NCI-H82 (cell line): ENCODE measurements around the gene PAK5.
"Not testable (repeated sequence)": the region's sequence is repeated elsewhere in the genome, so short reads cannot be mapped to it uniquely, and the experiment has no call there.

Experiments
- DNase-seq: peaks from one replicate; lab custom pipeline; 2025; lab: John Stamatoyannopoulos, UW

The PAK5 gene

DNA sequence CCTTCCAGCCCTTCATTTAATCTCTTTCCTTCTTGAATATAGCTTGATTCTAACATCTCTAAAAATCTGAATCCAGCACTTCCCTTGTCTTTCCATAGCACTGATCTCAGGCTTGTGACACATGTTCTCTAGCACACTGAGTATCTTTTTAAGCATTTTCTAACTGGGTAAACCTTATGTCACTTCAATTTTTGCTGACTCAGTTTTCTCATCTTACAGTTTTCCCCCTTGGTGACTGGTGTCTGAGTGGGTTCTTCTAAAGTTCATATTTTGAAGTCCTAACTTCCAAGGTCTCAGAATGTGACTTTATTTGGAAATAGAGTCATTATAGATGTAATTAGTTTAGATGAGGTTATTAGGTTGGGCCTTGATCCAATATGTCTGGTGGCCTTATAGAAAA is 153.9 kb downstream of the PAK5 start:
- DNase-seq, result no peak

DNA sequence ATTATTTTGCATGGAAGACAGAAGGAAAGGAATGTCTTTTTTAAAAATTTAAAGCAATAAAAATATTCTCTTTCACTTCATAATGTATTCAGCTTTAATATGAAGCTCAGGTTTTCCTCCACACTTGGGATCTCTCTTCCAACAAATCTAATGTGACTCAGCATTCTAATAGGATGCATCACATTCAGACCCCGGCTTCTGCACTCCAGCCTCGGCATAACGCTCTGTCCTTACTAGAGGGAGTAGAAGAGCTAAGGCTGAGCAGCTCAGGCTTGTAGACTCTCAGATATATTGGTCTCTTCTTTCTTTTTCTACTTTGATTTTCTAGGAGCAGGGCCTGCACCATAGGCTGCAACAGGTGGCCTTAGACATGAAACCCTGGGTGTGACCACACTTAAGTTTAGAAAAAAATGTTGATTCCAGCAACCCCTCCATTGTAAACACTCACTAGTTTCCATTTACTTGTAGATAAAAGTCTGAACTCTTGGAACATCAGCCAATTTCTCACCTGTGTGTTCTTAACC is 161.7 kb downstream of the PAK5 start:
- DNase-seq, result no peak

DNA sequence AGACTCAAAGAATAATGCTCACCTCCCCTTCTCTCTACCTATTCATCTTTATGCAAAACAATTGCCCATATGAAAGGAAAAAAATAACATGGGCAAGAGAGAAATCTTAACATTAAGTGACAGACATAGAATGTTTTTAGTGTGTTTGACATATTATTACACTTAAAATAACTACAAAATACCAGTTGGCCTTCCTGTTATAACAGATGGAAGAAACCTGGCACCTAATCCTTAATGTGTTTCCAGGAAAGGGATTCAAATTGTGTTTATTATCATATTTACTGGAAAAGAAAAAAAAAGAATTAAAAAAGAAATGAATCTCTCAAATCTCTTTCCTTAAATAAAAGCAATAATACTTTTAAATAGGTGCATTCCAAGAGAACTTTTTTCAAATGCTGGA is 165.9 kb downstream of the PAK5 start:
- no peak for DNase-seq

DNA sequence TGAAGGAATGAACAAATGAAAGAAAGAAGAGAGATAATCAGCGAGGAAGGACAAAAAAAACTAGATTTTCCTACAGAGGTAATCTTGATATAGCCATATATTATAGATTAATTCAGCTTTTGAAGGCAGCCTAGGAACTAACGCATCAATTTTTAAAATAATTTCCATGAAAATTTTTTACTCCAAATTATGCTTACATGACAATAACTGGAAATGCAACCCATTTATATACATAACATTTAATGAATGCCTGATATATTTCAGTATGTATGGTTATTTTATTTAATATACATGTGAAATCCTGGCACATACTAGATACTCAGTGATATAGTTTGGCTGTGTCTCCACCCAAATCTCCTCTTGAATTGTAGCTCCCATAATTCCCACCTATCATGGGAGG is 166.8 kb downstream of the PAK5 start:
- no peak for DNase-seq

DNA sequence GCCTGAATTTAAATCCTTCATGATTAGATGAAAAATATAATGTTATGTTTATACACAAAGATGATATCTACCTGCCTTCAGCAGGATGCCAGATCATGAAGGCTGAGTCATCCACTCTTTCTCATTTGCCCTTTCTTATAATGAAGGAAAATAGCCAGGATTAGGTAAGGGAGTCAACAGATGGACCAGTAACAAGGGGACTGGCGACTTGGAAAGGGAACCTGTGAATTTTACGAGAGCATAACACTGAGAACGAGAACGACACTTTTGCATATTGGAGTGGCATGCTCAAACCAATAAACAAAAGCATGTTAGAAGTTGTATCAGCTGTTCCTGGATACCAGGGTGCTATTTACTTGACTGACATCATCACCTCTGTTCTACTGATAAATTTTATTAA is 170.5 kb downstream of the PAK5 start:
- DNase-seq, result no peak

DNA sequence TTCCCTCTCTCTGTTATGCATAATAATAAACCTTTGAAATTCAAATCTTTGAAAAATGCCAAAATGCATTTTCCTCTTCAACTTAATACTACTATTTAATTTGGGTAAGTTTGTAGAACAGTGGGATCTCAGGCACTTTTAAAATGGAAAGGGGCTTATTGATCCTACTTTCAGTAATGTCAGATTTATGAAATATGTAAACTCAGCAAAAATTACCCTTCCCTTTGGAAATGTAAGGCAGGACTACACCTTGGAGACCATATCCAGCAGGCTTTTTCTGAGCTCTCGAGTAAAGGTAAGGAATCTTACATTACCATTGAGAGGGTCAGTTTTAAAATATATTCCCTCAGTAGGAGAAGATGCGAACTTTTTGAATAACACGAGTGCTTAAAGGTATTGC is 175.5 kb downstream of the PAK5 start:
- DNase-seq, result no peak

DNA sequence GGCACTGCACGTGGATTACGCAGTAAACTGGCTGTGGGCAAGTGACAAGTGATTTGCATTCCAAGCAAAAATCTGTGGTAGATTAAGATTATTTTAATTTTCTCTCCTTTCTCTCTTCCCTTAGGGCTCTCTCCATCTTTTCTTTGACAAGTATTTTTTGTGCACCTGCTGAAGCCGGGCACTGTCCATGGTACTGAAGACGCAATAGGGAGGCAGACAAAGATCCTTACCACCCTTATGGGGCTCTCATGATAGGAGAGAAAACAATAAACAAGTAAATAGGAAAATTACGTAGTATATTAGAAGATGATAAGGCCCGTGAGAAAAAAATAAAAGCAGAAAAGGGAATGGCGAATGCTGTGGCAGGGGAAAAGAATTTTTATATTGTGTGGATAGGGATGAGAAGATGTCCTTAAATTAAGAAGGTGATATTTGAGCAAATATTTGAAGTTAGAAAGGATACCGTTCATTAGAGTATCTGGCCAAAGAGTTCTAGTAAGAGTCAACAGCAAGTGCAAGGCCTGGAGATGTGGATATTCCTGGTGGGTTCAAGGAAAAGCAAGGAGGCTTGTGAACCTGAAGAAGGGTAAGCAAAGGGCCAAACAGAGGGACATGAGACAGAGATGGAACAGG is 178.5 kb downstream of the PAK5 start:
- DNase-seq, result no peak

DNA sequence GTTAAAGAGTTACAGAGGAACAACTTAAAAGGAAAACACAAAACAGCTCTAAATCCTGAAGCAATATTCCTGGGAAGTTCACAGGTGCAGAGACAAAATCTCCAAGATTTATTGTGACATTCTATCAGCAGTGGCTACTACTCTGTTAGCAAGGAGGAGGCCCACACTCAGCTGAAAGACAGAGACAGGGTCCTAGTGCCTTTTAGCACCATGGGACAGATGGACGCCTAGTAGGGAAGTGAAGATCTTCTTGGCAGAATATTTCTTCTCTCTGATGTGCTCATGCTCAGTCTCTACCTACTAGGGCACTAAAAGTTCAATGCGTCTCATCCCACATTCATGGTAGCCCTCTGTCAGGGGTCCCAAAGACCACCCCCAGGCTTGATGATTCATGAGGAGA is 191.1 kb downstream of the PAK5 start:
- no peak for DNase-seq

DNA sequence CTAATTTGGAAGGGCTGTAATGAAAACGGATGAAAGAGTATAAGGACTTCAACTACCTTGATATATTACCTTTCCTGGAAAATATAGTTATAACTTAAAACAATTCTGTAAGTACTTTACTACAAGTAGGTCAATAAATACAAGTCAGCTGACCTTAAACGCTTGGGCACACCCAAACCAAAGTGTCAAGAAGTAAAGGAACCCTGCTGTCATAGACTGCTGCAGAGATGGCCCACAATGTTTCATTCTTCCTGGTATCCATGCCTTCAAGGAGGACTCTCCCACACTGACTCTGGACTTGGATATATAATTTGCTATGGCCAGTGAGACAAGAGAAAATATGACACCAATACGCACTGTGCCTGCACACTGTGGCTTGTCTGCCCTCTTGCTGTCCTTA is 192.5 kb downstream of the PAK5 start:
- DNase-seq, result no peak

DNA sequence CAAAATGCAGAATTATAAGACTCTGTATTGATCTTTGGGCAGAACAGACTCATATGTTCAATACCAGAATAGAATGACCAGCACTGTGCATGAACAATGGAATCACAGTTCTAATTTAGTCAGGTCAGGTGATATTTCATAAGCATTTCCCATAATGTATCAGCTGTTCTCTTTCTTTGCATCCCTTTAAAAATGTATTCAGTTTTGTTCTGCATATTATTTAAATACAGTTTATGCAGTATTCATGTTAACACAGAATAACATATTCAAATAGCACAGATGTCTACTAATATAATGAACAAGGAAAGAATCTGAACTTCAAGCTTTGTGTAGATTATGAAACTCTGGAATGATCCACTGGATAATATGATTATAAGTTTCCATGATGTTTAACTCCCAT is 196.0 kb downstream of the PAK5 start:
- no peak for DNase-seq

DNA sequence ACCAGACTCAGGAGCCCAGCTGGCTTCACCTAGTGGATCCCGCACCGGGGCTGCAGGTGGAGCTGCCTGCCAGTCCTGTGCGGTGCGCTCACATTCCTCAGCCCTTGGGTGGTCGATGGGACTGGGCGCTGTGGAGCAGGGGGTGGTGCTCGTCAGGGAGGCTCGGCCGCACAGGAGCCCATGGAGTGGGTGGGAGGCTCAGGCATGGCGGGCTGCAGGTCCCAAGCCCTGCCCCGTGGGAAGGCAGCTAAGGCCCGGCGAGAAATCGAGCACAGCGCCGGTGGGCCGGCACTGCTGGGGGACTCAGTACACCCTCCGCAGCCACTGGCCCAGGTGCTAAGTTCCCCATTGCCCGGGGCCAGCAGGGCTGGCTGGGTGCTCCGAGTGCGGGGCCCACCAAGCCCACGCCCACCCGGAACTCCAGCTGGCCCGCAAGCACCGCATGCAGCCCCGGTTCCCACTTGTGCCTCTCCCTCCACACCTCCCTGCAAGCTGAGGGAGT is 197.3 kb downstream of the PAK5 start:
- not testable (repeated sequence) for DNase-seq

DNA sequence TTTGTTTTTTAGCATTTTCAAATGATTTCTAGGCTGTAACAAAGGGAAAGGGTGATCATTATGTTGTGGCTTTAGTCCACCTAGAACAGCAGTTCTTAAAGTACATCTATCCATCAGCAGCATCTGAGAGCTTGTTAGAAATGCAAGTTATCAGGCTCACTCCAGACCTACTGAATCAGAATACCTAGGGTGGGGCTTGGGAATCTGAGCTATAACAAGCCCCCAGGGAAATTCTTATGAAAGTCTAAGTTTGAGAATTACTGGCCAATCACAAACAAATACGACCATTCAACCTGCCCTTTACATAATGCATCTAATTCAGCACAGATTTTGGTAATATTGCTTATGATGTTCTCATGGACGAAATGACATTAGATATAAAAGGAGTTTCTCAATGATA is 201.0 kb downstream of the PAK5 start:
- DNase-seq, result no peak

DNA sequence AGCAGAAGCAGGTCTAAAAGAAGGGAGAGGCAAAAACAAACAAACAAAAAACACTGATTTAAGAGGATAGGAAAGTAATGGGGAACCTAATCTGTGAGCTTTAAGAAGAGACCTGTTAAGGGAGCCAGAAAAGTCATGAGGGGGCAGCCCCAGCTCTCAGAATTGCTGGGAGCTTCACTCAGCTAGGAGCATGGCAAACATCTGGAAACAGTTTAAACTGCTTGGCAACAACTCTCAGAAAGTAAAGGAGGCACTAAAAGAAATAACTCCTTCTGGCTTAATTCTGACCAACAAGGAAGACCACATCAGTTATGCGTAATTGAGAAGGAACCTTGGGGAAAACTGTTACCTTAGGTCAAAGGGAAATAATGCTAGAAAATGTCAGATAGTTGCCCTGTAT is 203.1 kb downstream of the PAK5 start:
- no peak for DNase-seq

DNA sequence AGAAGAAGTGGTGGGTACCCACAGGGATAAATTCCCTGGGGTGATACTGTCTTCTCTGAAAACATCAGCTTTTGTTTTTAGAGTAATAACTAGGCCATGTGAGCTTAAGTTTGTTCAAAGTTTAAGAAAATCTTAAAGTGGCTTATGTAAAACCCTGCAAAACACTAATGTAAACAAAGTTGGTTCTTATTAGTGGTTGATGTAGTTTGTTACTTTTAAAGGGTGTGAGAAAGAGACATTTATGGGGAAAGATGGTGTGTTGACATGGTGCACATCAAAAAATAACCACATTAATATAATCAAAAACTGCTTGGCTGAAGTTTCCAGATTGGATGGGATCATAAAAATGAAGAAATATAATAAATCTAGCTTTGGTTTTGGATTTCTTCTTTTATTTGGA is 204.5 kb downstream of the PAK5 start:
- no peak for DNase-seq

DNA sequence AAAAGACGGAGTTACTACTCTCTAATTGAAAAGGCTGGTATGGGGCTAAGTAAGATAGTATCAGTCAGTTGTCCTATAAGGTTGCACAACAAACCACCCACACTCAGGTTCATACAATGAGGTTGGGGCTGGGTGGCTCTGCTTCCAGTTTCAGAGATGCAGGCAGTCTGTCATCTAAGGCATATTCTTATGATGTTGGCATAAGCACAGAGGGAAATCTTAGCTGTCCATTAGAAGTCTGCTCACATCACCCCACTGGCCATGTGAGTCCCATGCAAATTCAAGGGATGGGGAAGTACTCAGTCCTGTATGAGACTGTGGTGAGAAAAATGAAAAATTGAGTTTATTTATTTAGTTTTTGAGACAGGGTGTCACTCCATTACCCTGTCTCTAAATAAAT is 205.9 kb downstream of the PAK5 start:
- DNase-seq, result no peak

DNA sequence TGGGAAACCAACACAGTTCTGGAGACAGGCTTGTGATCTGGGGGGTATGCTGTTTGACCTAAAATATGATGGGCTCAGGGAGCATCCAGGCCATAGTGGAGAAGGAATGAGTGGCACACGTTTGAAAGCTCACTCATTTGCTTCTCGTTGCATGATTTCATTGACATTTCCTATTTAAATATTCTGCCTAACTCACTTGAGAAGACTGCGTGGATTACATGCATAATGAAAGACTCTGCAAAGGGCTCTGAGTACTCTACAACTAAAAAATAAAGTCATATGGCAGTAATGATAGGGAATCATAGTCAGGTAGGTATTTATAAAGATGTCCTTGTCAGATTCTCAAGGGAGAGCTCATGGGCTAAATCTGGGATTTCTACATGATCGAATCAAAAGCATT is 206.6 kb downstream of the PAK5 start:
- no peak for DNase-seq

DNA sequence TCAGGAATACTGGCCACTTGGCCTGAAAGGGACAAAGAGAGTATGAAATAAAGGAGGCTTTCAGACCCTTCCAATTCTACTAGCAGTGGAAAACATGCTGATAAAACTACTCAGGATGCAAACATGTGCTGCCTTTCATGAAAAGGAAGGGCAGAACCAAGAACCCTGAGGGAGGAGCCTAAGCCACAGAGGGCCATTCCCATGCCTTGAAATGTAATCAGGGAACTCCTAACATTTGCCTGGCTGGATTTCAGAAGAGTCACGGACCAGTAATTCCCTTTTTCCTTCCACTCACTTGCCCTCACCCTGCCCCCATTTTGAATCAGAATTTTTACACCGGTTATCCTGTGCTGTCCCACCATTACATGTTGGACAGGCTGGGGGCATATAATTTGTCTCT is 208.3 kb downstream of the PAK5 start:
- DNase-seq, result no peak

DNA sequence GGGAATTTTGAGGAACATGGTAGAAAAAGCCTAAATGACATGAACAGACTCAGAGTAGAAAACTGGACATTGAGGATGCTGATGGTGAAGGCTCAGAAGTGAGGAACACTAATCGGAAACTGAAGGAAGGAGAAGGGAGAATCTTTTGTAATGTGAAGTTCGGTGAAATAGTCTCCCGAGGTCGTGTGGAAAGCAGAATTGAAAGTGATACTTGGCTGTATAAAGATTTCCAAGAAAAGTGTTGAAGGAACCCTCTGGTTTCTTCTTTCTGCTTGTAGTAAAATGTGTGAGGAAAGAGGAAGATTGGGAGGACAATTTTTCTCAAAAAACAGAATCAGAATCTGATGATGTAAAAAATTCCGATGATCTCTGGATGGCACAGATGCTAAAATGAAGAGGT is 209.0 kb downstream of the PAK5 start:
- DNase-seq, result no peak

DNA sequence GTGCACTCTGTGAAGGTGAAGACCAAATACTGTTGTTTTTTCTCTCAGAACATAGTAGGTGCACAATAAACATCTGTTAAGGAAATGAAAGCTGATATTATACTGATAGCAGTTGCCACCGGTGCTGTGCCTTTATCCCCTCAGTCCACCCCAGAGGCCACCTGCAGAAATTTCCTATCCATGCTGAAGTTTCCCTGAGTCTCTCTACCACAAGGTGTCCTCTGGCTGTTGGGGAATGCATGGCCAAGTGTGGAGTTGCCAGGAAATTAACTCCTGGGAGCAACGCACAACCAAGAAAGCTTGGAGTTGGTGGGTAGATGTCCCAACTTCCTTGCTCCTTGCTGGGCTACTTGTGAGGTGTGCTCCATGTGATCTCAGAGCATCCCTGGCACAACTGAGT is 210.3 kb downstream of the PAK5 start:
- no peak for DNase-seq

DNA sequence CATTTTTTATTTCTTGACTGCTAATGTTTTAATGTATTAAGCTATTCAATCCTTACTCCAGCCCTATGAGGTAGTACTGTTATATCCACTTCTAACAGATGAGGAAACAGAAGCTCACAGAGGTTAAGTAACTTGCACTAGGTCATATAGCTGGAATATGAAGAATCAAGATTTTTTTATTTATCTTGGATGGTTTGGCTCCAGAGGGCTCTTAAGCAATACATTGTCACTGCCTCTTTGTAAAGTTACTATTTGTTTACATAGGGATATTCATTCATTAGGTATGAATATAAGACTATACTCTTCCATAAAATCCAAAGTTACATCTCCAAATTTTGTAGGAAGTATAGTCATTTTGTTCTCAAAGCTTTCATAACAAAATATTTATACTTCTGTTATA is 210.7 kb downstream of the PAK5 start:
- no peak for DNase-seq

DNA sequence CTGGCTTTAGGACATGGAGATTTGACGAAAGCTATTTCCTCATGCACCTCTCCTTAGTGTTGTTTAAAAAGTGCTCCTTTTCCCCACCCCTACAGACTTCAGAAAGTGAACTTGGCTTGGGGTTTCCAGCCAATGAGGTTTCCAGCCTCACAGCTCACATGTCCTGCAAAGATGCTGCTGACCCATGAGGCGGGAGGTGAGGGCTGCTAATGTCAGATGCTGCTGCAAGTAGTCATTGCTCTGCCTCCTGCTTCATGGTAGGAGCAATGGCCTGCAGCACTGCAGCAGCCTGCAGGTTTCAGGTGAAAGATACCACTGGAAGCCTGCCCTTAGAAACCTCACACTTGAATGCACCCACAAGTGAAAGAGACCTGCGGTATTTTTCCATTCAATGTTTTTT is 211.7 kb downstream of the PAK5 start:
- no peak for DNase-seq

DNA sequence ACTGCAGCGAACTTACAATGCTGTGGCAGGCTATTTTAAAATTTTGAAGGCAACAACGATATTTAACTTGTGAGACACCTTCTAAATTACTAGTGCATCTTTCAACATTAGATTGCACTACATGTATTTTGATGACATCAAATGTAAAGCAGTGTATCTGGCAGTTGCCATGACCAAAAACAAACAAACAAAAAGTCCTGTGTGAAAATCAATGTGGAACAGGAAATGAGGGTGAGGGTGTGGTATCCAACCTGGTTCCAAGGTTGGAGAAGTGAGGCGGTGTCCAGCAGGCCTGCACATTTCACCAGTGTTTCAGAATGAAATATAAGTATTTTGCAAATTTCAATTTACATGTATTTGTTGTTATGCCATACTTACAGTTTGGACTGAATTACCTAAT is 212.5 kb downstream of the PAK5 start:
- DNase-seq, result no peak

DNA sequence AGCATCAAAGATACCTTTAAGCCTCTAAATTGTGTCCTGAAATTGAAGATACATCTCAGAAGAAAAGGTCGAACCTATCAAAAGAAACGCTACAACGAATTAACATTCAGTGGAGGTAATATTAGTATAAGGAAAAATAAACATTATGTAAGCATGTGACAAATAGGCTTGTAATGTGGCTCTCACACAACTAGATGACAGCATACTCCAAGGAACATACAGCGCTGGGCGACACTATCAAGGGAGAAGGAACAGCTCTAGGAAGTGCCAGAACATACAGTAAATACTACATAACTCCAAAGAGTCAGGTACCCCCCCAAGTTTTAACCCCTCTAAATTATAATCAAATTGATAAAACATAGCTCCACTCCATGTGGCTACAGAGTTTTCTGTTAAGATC is 220.9 kb downstream of the PAK5 start:
- DNase-seq, result peak; percentile 60

DNA sequence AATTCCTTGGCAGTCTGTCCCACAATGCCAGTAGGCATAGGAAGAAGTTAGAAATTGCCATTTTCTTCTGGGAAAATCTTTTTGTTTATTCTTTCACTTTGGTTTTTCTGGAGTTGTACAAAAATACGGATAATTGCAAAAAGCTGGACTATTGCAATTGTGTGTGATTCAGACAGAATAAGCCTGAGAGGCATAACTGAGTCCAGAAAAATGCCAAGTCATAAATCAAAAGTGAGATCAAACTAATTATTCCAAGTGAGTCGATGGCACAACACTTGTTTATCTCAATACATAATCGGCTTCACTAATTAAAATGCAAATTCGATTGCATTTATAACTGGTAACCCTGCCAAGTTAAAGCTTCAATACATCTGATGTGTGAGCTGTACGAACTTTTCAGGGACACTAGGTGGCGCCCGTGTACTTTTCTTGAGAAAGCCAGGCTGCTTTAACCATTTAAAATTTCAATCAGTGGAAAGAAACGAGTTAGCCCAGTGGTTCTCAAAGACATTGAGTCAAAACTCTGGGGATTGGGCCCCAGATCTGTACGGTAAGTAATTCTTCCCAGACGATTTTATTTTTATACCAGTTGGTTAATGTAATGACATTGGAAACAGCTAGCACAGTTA is 221.9 kb downstream of the PAK5 start:
- peak; percentile 80 for DNase-seq
